WTC11 (cell line): ENCODE data around the gene SEC16B. TPM values are rescaled to one million over a fixed set of nuclear protein-coding genes. Genes with fewer than 3 reads are reported as not detected.

Experiments used
- ATAC-seq: fragments of 200-7000 bp; cut with Tn5 transposase; 2 replicates; pipeline ENCODE4 v1.10.0; 2021; ENCODE audit warnings: mild to moderate bottlenecking, moderate library complexity
- CTCF ChIA-PET: fragments of 300-600 bp; sonication (Branson Sonifier 250); formaldehyde crosslinking; loops from one replicate; lab custom pipeline; 2021; ENCODE audit warnings: antibody characterized with exemption; lab: Charles Lee
- POLR2A ChIA-PET: fragments of 350-600 bp; sonication (Branson Sonifier 250); formaldehyde crosslinking; loops from one replicate; lab custom pipeline; 2021; ENCODE audit warnings: antibody characterized with exemption; lab: Charles Lee
- DNase-seq: peaks from one replicate; pipeline ENCODE4 v3.0.0; 2021; ENCODE audit warnings: low spot score
- H3K27ac Mint-ChIP-seq: 2 replicates; pipeline ENCODE4 v1.8.0; 2021; ENCODE audit warnings: mixed read lengths
- H3K27me3 Mint-ChIP-seq: 2 replicates; pipeline ENCODE4 v1.8.0; 2021; ENCODE audit warnings: low read depth, mild to moderate bottlenecking, moderate library complexity, mixed read lengths
- H3K36me3 Mint-ChIP-seq: 2 replicates; pipeline ENCODE4 v1.8.0; 2021; ENCODE audit warnings: mixed read lengths
- H3K4me1 Mint-ChIP-seq: 2 replicates; pipeline ENCODE4 v1.8.0; 2022; ENCODE audit warnings: mixed read lengths
- H3K4me3 Mint-ChIP-seq: 2 replicates; pipeline ENCODE4 v1.8.0; 2021; ENCODE audit warnings: mild to moderate bottlenecking, moderate library complexity, mixed read lengths
- H3K9me3 Mint-ChIP-seq: 2 replicates; pipeline ENCODE4 v1.8.0; 2021; ENCODE audit warnings: mixed read lengths
- ATF2 ChIP-seq: sonication (generic); formaldehyde crosslinking; IDR thresholded peaks from 2 replicates; pipeline ENCODE4 v1.8.1; 2022; ENCODE audit warnings: low read depth, missing genetic modification reagents, borderline replicate concordance
- E2F4 ChIP-seq: sonication (generic); formaldehyde crosslinking; IDR thresholded peaks from 2 replicates; pipeline ENCODE4 v1.8.1; 2022; ENCODE audit warnings: low read depth, mild to moderate bottlenecking, moderate library complexity, missing genetic modification reagents, borderline replicate concordance
- HMGA2 ChIP-seq: fragments of 250-450 bp; sonication (Bioruptor Pico); IDR thresholded peaks from 2 replicates; pipeline ENCODE4 v1.4.0; 2021; ENCODE audit warnings: mild to moderate bottlenecking, moderate library complexity
- IRF2 ChIP-seq: sonication (generic); formaldehyde crosslinking; IDR thresholded peaks from 2 replicates; pipeline ENCODE4 v1.8.0; 2022; ENCODE audit warnings: low read depth, missing genetic modification reagents, borderline replicate concordance
- KAT7 ChIP-seq: sonication (generic); formaldehyde crosslinking; IDR thresholded peaks from 2 replicates; pipeline ENCODE4 v1.8.1; 2023; ENCODE audit warnings: missing genetic modification reagents, mild to moderate bottlenecking, borderline replicate concordance
- MAX ChIP-seq: sonication (generic); formaldehyde crosslinking; IDR thresholded peaks from 2 replicates; pipeline ENCODE4 v1.8.0; 2022; ENCODE audit warnings: mild to moderate bottlenecking, missing genetic modification reagents
- MYBL2 ChIP-seq: sonication (generic); formaldehyde crosslinking; IDR thresholded peaks from 2 replicates; pipeline ENCODE4 v1.8.1; 2023; ENCODE audit warnings: mild to moderate bottlenecking, moderate library complexity, missing genetic modification reagents
- NFYB ChIP-seq: sonication (generic); formaldehyde crosslinking; conservative IDR thresholded peaks from 2 replicates; pipeline ENCODE4 v1.8.0; 2022; ENCODE audit warnings: low read depth, missing genetic modification reagents
- NR1H2 ChIP-seq: sonication (generic); formaldehyde crosslinking; IDR thresholded peaks from 2 replicates; pipeline ENCODE4 v1.9.0; 2021; ENCODE audit warnings: mild to moderate bottlenecking, moderate library complexity, missing genetic modification reagents
- PRRX2 ChIP-seq: fragments of 250-450 bp; sonication (Bioruptor Pico); IDR thresholded peaks from 2 replicates; pipeline ENCODE4 v1.8.0; 2021; ENCODE audit warnings: mild to moderate bottlenecking
- SMAD3 ChIP-seq: sonication (generic); formaldehyde crosslinking; IDR thresholded peaks from 2 replicates; pipeline ENCODE4 v1.8.0; 2022; ENCODE audit warnings: missing genetic modification reagents, mild to moderate bottlenecking, borderline replicate concordance
- TCF7 ChIP-seq: sonication (generic); formaldehyde crosslinking; IDR thresholded peaks from 2 replicates; pipeline ENCODE4 v1.8.0; 2022; ENCODE audit warnings: mild to moderate bottlenecking, low read depth, missing genetic modification reagents, moderate library complexity
- TP53 ChIP-seq: sonication (generic); formaldehyde crosslinking; IDR thresholded peaks from 2 replicates; pipeline ENCODE4 v1.8.1; 2023; ENCODE audit warnings: mild to moderate bottlenecking, missing genetic modification reagents
- USF2 ChIP-seq: sonication (generic); formaldehyde crosslinking; IDR thresholded peaks from 2 replicates; pipeline ENCODE4 v1.8.1; 2023; ENCODE audit warnings: mild to moderate bottlenecking, missing genetic modification reagents, moderate library complexity
- ZBTB43 ChIP-seq: sonication (generic); formaldehyde crosslinking; IDR thresholded peaks from 2 replicates; pipeline ENCODE4 v1.8.1; 2023; ENCODE audit warnings: mild to moderate bottlenecking, missing genetic modification reagents
- ZMAT4 ChIP-seq: fragments of 250-450 bp; sonication (Bioruptor Pico); IDR thresholded peaks from 2 replicates; pipeline ENCODE4 v1.9.0; 2021; ENCODE audit warnings: mild to moderate bottlenecking
- ZSCAN18 ChIP-seq: fragments of 250-450 bp; sonication (Bioruptor Pico); IDR thresholded peaks from 2 replicates; pipeline ENCODE4 v2.1.2; 2022; ENCODE audit warnings: mild to moderate bottlenecking, moderate library complexity
- total RNA-seq: library from RNA; stranded (reverse); gene quantifications from 3 replicates; pipeline ENCODE4 v1.2.3, GENCODE V29; 2021
- TF ChIP-seq, protein P1 (sequence below): sonication (generic); formaldehyde crosslinking; IDR thresholded peaks from 2 replicates; pipeline ENCODE4 v1.8.1; 2022; ENCODE audit warnings: mild to moderate bottlenecking, moderate library complexity, missing genetic modification reagents
- TF ChIP-seq, protein P2 (sequence below): fragments of 250-450 bp; sonication (Bioruptor Pico); IDR thresholded peaks from 2 replicates; pipeline ENCODE4 v1.8.0; 2021; ENCODE audit warnings: mild to moderate bottlenecking

The SEC16B gene
- total RNA-seq, 1 experiment from 2014 or later: 0.90 TPM

DNA sequence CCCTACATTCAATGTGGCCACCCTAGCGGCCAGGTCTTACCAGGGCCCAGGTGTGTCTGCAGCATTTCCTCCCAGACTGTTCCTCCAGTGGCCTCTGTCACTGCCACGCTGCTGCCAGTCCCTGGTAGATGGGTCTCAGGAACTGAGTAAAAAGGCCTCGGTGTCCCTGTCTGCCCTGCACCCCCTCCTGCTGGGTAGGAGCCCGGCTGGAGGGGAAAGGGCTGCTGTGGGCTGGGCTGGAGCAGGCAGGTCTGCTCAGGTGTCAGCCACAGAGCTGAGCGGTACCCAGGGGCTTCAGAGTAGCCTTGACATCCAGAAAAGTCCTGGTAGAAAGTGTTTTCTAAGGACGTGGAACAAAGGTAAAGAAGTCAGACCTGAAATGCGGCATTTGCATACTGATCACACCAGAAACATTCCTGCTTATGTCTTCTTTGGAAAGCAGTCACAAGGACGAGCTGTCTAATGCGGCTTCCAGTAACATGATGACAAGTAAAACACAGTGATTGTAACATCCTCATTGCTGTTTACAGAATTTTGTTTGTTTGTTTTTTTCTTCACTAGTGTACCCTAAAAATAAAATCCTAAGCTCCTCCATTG is 32.6 kb downstream of the SEC16B start:
- TF ChIP-seq SMAD3 (CRISPR knock-in tag) (no peak), ZSCAN18 (CRISPR knock-in tag) (no peak), HMGA2 (no peak), ATF2 (CRISPR knock-in tag) (no peak), USF2 (CRISPR knock-in tag) (no peak), ZMAT4 (CRISPR knock-in tag) (no peak)
- TF ChIP-seq, protein P1, sequence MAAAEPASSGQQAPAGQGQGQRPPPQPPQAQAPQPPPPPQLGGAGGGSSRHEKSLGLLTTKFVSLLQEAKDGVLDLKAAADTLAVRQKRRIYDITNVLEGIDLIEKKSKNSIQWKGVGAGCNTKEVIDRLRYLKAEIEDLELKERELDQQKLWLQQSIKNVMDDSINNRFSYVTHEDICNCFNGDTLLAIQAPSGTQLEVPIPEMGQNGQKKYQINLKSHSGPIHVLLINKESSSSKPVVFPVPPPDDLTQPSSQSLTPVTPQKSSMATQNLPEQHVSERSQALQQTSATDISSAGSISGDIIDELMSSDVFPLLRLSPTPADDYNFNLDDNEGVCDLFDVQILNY: no peak
- TF ChIP-seq, all 79 proteins: peak for 0
- CTCF ChIA-PET: interaction anchor here (0.7 to 2.7 kb wide), 4 partner anchors 11 to 95 kb away, joined by 3 to 14 read pairs (median 4); no protein-coding TSS in a partner anchor
- no peaks in the 10 kb centered on the region for H3K9me3 Mint-ChIP-seq
- DNase-seq (no peak), ATAC-seq (peak; percentile 44)
- POLR2A ChIA-PET: no interaction called here
- no peak overlapping the region for H3K27ac Mint-ChIP-seq
- H3K36me3 Mint-ChIP-seq: no peaks in the 10 kb centered on the region
- H3K4me1 Mint-ChIP-seq: 0 out of 2 replicates have a peak, but pooled peaks cover 2% of the 10 kb centered on the region
- no peak overlapping the region for H3K4me3 Mint-ChIP-seq
- H3K27me3 Mint-ChIP-seq: no peaks in the 10 kb centered on the region

GRCh38 chr1:177935638-177936415 is 34.0 kb downstream of the SEC16B start:
- no peak overlapping the region for H3K4me3 Mint-ChIP-seq
- POLR2A ChIA-PET: interaction anchor here (0.7 kb wide), 1 partner anchor 156 kb away, joined by 4 read pairs; no protein-coding TSS in a partner anchor
- no peak for ATAC-seq
- TF ChIP-seq MAX (CRISPR knock-in tag) (no peak), MYBL2 (CRISPR knock-in tag) (no peak), TP53 (no peak), IRF2 (CRISPR knock-in tag) (no peak), PRRX2 (CRISPR knock-in tag) (no peak), E2F4 (no peak), KAT7 (CRISPR knock-in tag) (no peak), ZBTB43 (CRISPR knock-in tag) (no peak), TCF7 (CRISPR knock-in tag) (no peak), NFYB (CRISPR knock-in tag) (no peak), NR1H2 (no peak), HMGA2 (no peak)
- TF ChIP-seq, protein P1: no peak
- TF ChIP-seq, protein P2, sequence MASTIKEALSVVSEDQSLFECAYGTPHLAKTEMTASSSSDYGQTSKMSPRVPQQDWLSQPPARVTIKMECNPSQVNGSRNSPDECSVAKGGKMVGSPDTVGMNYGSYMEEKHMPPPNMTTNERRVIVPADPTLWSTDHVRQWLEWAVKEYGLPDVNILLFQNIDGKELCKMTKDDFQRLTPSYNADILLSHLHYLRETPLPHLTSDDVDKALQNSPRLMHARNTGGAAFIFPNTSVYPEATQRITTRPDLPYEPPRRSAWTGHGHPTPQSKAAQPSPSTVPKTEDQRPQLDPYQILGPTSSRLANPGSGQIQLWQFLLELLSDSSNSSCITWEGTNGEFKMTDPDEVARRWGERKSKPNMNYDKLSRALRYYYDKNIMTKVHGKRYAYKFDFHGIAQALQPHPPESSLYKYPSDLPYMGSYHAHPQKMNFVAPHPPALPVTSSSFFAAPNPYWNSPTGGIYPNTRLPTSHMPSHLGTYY (CRISPR knock-in tag): no peak
- TF ChIP-seq, all 79 proteins: peak for 0
- Mint-ChIP-seq H3K4me1 (0 out of 2 replicates have a peak, but pooled peaks cover 2% of the 10 kb centered on the region), H3K27me3 (no peaks in the 10 kb centered on the region), H3K9me3 (no peaks in the 10 kb centered on the region), H3K36me3 (no peaks in the 10 kb centered on the region), H3K27ac (no peak overlapping the region)
- DNase-seq: no peak
- CTCF ChIA-PET: interaction anchor here (1.0 to 2.7 kb wide), 3 partner anchors 10 to 1063 kb away, joined by 3 to 14 read pairs (median 5); no protein-coding TSS in a partner anchor
